A549 (cell line): ENCODE measurements around the gene CARD9. TPM values are rescaled to one million over a fixed set of nuclear protein-coding genes. Genes with fewer than 3 reads are reported as not detected.

ENCODE experiments used
- ATAC-seq, 2 experiments: fragments of 200-7000 bp in 1 of 2; fragments of >200 bp in 1 of 2; cut with Nextera tagmentation in 1 of 2; cut with Tn5 transposase in 1 of 2; 3 replicates each; pipeline versions ENCODE4 v1.8.0 to v1.9.1; 2018 to 2020; ENCODE audit warnings: mild to moderate bottlenecking in 1 of 2, moderate library complexity in 1 of 2
- CTCF ChIA-PET: fragments of 300-600 bp; sonication (Branson Sonifier 250); formaldehyde crosslinking; extraction: SDS; loops from one replicate; lab custom pipeline; 2021; ENCODE audit warnings: antibody characterized with exemption, inconsistent platforms; lab: Yijun Ruan, JAX
- POLR2A ChIA-PET: fragments of 350-600 bp; formaldehyde crosslinking; extraction: SDS; loops from one replicate; lab custom pipeline; 2021; ENCODE audit warnings: antibody characterized with exemption, inconsistent platforms; lab: Yijun Ruan, JAX
- DNase-seq, 2 experiments: peaks; one replicate each; pipeline versions ENCODE4 v3.0.0 to v3.0.0-alpha.2; 2011 to 2016; ENCODE audit warnings: low read depth in 1 of 2, low spot score in 1 of 2
- FAIRE-seq: peaks from 2 replicates; lab custom pipeline; 2011; peaks lifted over from hg19 to GRCh38; lab: Jason Lieb, UNC
- H3K27ac ChIP-seq, 2 experiments: fragments of >200 bp; sonication (Bioruptor Twin); formaldehyde crosslinking; 3 replicates each; pipeline ENCODE4 v1.5.1; 2016 to 2017
- H3K4me1 ChIP-seq: fragments of >200 bp; sonication (Bioruptor Twin); formaldehyde crosslinking; 3 replicates; pipeline ENCODE4 v1.6.1; 2016
- H3K4me2 ChIP-seq: fragments of >200 bp; sonication (Bioruptor Twin); formaldehyde crosslinking; 3 replicates; pipeline ENCODE4 v1.6.1; 2016
- H3K4me3 ChIP-seq: fragments of >200 bp; sonication (Bioruptor Twin); formaldehyde crosslinking; 3 replicates; pipeline ENCODE4 v1.5.1; 2016
- H3K9me3 ChIP-seq: fragments of >200 bp; sonication (Bioruptor Twin); formaldehyde crosslinking; 3 replicates; pipeline ENCODE4 v1.6.1; 2016
- BHLHE40 ChIP-seq: IDR thresholded peaks from 2 replicates; pipeline ENCODE4 v1.6.1; 2012; ENCODE audit warnings: low read depth, low read length, inconsistent platforms
- CEBPB ChIP-seq, 2 experiments: fragments of >200 bp in 1 of 2; sonication (Bioruptor Twin) in 1 of 2; formaldehyde crosslinking in 1 of 2; IDR thresholded peaks; 2 replicates each; pipeline ENCODE4 v1.6.1; 2012 to 2016
- CHD2 ChIP-seq: fragments of 150-350 bp; IDR thresholded peaks from 2 replicates; pipeline ENCODE4 v1.6.1; 2014; ENCODE audit warnings: low read length; ENCODE audit not compliant: partially characterized antibody
- CHD4 ChIP-seq: fragments of 200-600 bp; sonication (generic); IDR thresholded peaks from 2 replicates; pipeline ENCODE4 v1.6.1; 2016; ENCODE audit warnings: antibody characterized with exemption, mild to moderate bottlenecking, borderline replicate concordance
- EHMT2 ChIP-seq: fragments of 200-600 bp; sonication (generic); IDR thresholded peaks from 2 replicates; pipeline ENCODE4 v1.6.1; 2016; ENCODE audit warnings: antibody characterized with exemption, low read depth, mild to moderate bottlenecking, moderate library complexity
- ESRRA ChIP-seq: fragments of 150-350 bp; IDR thresholded peaks from 2 replicates; pipeline ENCODE4 v1.6.1; 2014; ENCODE audit warnings: mild to moderate bottlenecking, low read length, borderline replicate concordance
- FOSB ChIP-seq: fragments of 250-450 bp; sonication (Bioruptor Pico); IDR thresholded peaks from 2 replicates; pipeline ENCODE4 v1.5.0; 2020; ENCODE audit warnings: mild to moderate bottlenecking, moderate library complexity
- FOXS1 ChIP-seq: fragments of 250-450 bp; sonication (Bioruptor Pico); IDR thresholded peaks from 2 replicates; pipeline ENCODE4 v1.5.0; 2020; ENCODE audit warnings: mild to moderate bottlenecking, moderate library complexity
- HOXB13 ChIP-seq: fragments of 250-450 bp; sonication (Bioruptor Pico); IDR thresholded peaks from 2 replicates; pipeline ENCODE4 v1.5.0; 2020; ENCODE audit warnings: low read depth, mild to moderate bottlenecking, moderate library complexity
- KDM5A ChIP-seq: fragments of 200-600 bp; sonication (generic); IDR thresholded peaks from 2 replicates; pipeline ENCODE4 v1.6.1; 2016; ENCODE audit warnings: antibody characterized with exemption, mild to moderate bottlenecking
- MAFK ChIP-seq: fragments of 450-650 bp; IDR thresholded peaks from 2 replicates; pipeline ENCODE4 v1.6.1; 2014; ENCODE audit not compliant: partially characterized antibody
- NPAS2 ChIP-seq: fragments of 250-450 bp; sonication (Bioruptor Pico); IDR thresholded peaks from 2 replicates; pipeline ENCODE4 v1.8.0; 2022; ENCODE audit warnings: mild to moderate bottlenecking, moderate library complexity, borderline replicate concordance
- POLR2AphosphoS2 ChIP-seq: conservative IDR thresholded peaks from 2 replicates; pipeline ENCODE4 v1.6.1; 2012; ENCODE audit warnings: low read length, improper control_type of control experiment, inconsistent platforms
- RAD21 ChIP-seq, 2 experiments: fragments of >200 bp in 1 of 2; sonication (Bioruptor Twin) in 1 of 2; formaldehyde crosslinking in 1 of 2; IDR thresholded peaks in 1 of 2; conservative IDR thresholded peaks in 1 of 2; 2 replicates in 1 of 2; 3 replicates in 1 of 2; pipeline ENCODE4 v1.6.1; 2012 to 2018; ENCODE audit warnings: inconsistent platforms in 1 of 2
- RCOR1 ChIP-seq: fragments of 150-350 bp; IDR thresholded peaks from 2 replicates; pipeline ENCODE4 v1.6.1; 2014; ENCODE audit warnings: antibody characterized with exemption, low read length, low read depth
- RFX5 ChIP-seq: fragments of 450-650 bp; IDR thresholded peaks from 2 replicates; pipeline ENCODE4 v1.7.1; 2014; ENCODE audit warnings: antibody characterized with exemption, mild to moderate bottlenecking, moderate library complexity
- SMC3 ChIP-seq: fragments of >200 bp; sonication (Bioruptor Twin); formaldehyde crosslinking; IDR thresholded peaks from 3 replicates; pipeline ENCODE4 v1.6.1; 2018; ENCODE audit warnings: inconsistent platforms
- TFCP2L1 ChIP-seq: fragments of 250-450 bp; sonication (Bioruptor Pico); IDR thresholded peaks from 2 replicates; pipeline ENCODE4 v1.5.0; 2021; ENCODE audit warnings: mild to moderate bottlenecking
- ZFP36 ChIP-seq: fragments of 450-650 bp; IDR thresholded peaks from 2 replicates; pipeline ENCODE4 v1.6.1; 2014; ENCODE audit warnings: borderline replicate concordance; ENCODE audit not compliant: partially characterized antibody
- WGBS: methylation state at CpG from one replicate; pipeline ENCODE4 v1.1.6; 2017; ENCODE audit errors: missing lambda C conversion rate; 5-methylcytosine and 5-hydroxymethylcytosine counted together
- polyA plus RNA-seq, 4 experiments: library from polyadenylated mRNA; depleted of rRNA in 3 of 4; stranded (reverse); fragments of >200 nt; fragmentation: RNase III in 1 of 4; extraction: RNeasy Plus Mini Kit Qiagen cat#74134 plus additional on column Dnase treatment in 1 of 4; gene quantifications; 2 replicates in 3 of 4; 3 replicates in 1 of 4; pipeline ENCODE4 v1.2.3, GENCODE V29; 2011 to 2017
- TF ChIP-seq, protein P1 (sequence below): fragments of 250-450 bp; sonication (Bioruptor Pico); IDR thresholded peaks from 2 replicates; pipeline ENCODE4 v1.5.0; 2021; ENCODE audit warnings: mild to moderate bottlenecking, moderate library complexity, borderline replicate concordance
- TF ChIP-seq, protein P2 (sequence below): fragments of 450-650 bp; IDR thresholded peaks from 2 replicates; pipeline ENCODE4 v1.6.1; 2014; ENCODE audit warnings: antibody characterized with exemption
- TF ChIP-seq, protein P3 (sequence below): fragments of 150-350 bp; IDR thresholded peaks from 2 replicates; pipeline ENCODE4 v1.6.1; 2014; ENCODE audit warnings: low read depth, mild to moderate bottlenecking, low read length

Gene CARD9
- polyA plus RNA-seq, 2 of the 4 experiments (the other 2 are of a cell fraction): 0.21 to 0.94 TPM

DNA sequence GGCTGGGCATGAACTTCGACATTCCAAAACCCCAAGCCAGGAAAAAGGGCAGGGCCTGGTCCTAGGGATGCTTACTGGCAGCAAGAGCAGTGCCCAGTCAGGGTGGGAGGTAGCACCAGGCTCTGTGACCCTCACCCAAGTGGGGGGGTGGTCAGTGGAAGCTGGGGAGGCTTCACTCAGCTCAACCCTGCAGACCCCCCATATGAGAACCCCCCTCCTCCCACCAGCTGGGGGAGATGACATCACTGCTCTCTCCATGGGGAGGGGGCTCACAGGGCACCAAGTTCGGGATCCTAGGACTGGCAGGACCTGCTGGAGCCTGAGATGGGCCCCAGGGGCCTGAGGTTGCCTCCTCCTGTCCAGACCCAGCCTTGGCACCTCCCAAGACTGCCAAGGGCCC, 14.6 kb downstream of the CARD9 start:
- H3K27ac ChIP-seq: no peak overlapping the region
- POLR2A ChIA-PET: no interaction called here
- no peak for DNase-seq

DNA sequence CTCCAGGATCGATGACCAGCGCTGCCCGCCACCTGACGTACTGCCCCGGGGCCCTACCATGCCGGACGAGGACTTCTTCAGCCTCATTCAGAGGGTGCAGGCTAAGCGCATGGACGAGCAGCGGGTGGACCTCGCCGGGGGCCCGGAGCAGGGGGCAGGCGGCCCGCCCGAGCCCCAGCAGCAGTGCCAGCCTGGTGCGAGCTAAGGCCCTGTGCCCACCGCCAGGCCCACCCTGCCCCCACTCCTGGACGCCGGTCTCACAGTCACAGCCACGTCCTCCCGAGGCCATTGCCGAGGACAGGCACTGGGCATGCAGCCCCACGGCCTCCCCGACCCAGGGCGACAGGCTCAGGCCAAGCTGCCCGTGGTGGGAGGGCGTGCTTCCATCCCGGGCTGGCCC, 15.5 kb downstream of the CARD9 start:
- WGBS: 95% methylated on average over 20 of the region's 29 CpGs
- ChIA-PET POLR2A (no interaction called here), CTCF (interaction anchor here (1.2 kb wide), 1 partner anchor 12 kb away, joined by 5 read pairs; no protein-coding TSS in a partner anchor)
- Histone ChIP-seq H3K4me3 (no peak overlapping the region), H3K27ac (no peak overlapping the region), H3K4me2 (no peak overlapping the region), H3K4me1 (peaks cover 34% of the 10 kb centered on the region), H3K9me3 (no peaks in the 10 kb centered on the region)
- DNase-seq (no peak), ATAC-seq (no peak), FAIRE-seq (no peak)
- TF ChIP-seq, protein P1, sequence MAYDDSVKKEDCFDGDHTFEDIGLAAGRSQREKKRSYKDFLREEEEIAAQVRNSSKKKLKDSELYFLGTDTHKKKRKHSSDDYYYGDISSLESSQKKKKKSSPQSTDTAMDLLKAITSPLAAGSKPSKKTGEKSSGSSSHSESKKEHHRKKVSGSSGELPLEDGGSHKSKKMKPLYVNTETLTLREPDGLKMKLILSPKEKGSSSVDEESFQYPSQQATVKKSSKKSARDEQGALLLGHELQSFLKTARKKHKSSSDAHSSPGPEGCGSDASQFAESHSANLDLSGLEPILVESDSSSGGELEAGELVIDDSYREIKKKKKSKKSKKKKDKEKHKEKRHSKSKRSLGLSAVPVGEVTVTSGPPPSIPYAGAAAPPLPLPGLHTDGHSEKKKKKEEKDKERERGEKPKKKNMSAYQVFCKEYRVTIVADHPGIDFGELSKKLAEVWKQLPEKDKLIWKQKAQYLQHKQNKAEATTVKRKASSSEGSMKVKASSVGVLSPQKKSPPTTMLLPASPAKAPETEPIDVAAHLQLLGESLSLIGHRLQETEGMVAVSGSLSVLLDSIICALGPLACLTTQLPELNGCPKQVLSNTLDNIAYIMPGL: no peak
- TF ChIP-seq, protein P2, sequence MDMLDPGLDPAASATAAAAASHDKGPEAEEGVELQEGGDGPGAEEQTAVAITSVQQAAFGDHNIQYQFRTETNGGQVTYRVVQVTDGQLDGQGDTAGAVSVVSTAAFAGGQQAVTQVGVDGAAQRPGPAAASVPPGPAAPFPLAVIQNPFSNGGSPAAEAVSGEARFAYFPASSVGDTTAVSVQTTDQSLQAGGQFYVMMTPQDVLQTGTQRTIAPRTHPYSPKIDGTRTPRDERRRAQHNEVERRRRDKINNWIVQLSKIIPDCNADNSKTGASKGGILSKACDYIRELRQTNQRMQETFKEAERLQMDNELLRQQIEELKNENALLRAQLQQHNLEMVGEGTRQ: no peak

More for the DNA sequence above, 14.6 kb downstream of the CARD9 start:
- ATAC-seq: no peak
- Histone ChIP-seq H3K4me2 (no peak overlapping the region), H3K4me1 (peaks cover 33% of the 10 kb centered on the region), H3K9me3 (no peaks in the 10 kb centered on the region), H3K4me3 (no peak overlapping the region)
- 92% methylated on average over 2 of the region's 2 CpGs for WGBS
- no peak for TF ChIP-seq BHLHE40
- TF ChIP-seq RFX5: no peak
- TF ChIP-seq RAD21 (conservative IDR thresholded peaks at IDR 0.05 in 1 of 2, IDR thresholded peaks at IDR 0.05 in 1 of 2): no peak
- TF ChIP-seq CEBPB (IDR thresholded peaks at IDR 0.05): no peak
- TF ChIP-seq RCOR1: no peak
- TF ChIP-seq NPAS2 (CRISPR knock-in tag): no peak
- no peak for TF ChIP-seq EHMT2
- CTCF ChIA-PET: interaction anchor here (1.0 kb wide), 1 partner anchor 10 kb away, joined by 3 read pairs; no protein-coding TSS in a partner anchor
- no peak for FAIRE-seq

DNA sequence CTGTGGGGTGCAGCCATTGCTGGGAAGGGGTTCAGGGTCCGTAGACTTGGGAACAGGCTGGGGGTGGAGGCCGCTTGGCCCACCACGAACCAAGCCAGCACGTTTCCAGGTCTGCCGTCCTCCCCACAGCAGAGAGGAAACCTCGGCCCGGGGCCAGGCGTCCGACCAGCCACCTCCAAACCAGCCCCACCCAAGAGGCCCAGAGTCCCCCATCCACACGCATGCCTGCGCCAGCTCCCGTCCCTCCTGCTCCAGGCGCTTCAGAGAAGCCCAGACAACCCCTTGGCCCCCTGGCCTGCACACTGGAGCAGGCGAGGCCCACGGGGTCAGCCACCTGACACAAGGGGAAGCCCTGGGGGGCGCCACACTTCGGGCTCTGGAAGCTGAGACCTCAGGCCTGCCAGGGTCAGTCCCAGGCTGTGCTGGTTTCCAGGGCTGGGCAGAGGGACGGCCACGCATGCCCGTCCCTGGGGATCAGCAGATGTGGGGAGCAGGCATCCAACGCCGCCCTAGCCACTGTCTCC, 16.2 kb downstream of the CARD9 start:
- FAIRE-seq: no peak
- no peak overlapping the region for H3K4me3 ChIP-seq
- no peak overlapping the region for H3K27ac ChIP-seq
- 93% methylated on average over 18 of the region's 22 CpGs for WGBS
- CTCF ChIA-PET: interaction anchor here (1.0 to 3.2 kb wide), 3 partner anchors 12 to 31 kb away, joined by 3 to 12 read pairs (median 5); no protein-coding TSS in a partner anchor
- no peak for TF ChIP-seq FOSB (CRISPR knock-in tag)
- no peak for TF ChIP-seq RCOR1
- no peak for TF ChIP-seq FOXS1 (CRISPR knock-in tag)
- TF ChIP-seq CEBPB (IDR thresholded peaks at IDR 0.05): no peak
- no peak for TF ChIP-seq SMC3
- TF ChIP-seq, all 56 proteins: peak for 0
- POLR2A ChIA-PET: no interaction called here
- Histone ChIP-seq H3K9me3 (no peaks in the 10 kb centered on the region), H3K4me2 (no peak overlapping the region), H3K4me1 (peaks cover 27% of the 10 kb centered on the region)
- DNase-seq (no peak), ATAC-seq (no peak)

DNA sequence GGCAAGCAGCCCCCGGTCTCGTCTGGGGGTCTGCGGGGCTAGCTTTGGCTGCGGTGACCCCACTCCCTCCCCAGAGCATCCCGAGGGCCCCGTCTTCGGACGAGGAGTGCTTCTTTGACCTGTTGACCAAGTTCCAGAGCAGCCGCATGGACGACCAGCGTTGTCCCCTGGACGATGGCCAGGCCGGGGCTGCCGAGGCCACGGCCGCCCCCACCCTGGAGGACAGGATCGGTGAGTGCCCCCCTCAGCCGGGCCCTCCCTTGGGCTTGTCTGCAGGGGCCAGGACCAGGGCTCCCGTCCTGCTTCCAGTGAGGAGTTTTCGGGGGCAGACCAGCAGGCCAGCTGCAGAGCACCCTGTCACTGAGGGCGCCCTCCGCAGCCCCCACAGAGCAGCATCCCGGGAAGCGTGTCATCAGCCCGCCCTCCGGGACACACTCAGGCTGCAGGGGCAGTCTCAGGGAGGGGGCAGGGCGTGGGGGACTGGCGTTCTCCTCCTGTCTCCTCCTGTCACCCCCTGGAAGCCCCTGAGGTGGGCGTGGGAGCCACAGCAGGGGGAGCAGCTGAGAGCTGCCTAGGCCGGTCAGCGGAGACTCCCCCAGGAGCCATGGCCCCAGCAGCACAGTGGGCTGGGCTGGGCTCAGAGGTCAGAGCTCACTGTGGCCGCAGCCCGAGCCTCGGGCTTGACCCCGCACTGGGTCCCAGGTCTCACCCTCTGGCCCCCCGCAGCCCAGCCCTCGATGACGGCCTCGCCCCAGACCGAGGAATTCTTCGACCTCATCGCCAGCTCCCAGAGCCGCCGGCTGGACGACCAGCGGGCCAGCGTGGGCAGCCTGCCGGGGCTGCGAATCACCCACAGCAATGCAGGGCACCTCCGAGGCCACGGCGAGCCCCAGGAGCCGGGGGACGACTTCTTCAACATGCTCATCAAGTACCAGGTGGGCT, 17.6 kb downstream of the CARD9 start:
- no peaks in the 10 kb centered on the region for H3K9me3 ChIP-seq
- H3K4me3 ChIP-seq: no peak overlapping the region
- POLR2A ChIA-PET: no interaction called here
- WGBS: 71% methylated on average over 32 of the region's 54 CpGs
- DNase-seq (no peak), ATAC-seq (no peak), FAIRE-seq (no peak)
- peak overlapping the region in 1 of 2 experiments; percentile 57; a peak in 3 of 6 replicates for H3K27ac ChIP-seq
- H3K4me1 ChIP-seq: peaks cover 27% of the 10 kb centered on the region
- CTCF ChIA-PET: interaction anchor here (0.7 to 3.2 kb wide), 4 partner anchors 10 to 137 kb away, joined by 3 to 12 read pairs (median 4); partner anchors contain the start of gene SNAPC4
- peak overlapping the region; percentile 66 for H3K4me2 ChIP-seq
- TF ChIP-seq FOXS1 (CRISPR knock-in tag) (no peak), BHLHE40 (no peak), TFCP2L1 (CRISPR knock-in tag) (no peak), ZFP36 (no peak), CHD2 (no peak), POLR2AphosphoS2 (no peak), HOXB13 (CRISPR knock-in tag) (no peak), KDM5A (no peak), ESRRA (no peak), CHD4 (no peak), MAFK (no peak)
- TF ChIP-seq, protein P3, sequence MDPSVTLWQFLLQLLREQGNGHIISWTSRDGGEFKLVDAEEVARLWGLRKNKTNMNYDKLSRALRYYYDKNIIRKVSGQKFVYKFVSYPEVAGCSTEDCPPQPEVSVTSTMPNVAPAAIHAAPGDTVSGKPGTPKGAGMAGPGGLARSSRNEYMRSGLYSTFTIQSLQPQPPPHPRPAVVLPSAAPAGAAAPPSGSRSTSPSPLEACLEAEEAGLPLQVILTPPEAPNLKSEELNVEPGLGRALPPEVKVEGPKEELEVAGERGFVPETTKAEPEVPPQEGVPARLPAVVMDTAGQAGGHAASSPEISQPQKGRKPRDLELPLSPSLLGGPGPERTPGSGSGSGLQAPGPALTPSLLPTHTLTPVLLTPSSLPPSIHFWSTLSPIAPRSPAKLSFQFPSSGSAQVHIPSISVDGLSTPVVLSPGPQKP: no peak
